A673 (cell line): ENCODE measurements around the gene UNG.

Experiments
- EZH2 ChIP-seq: fragments of 200-600 bp; sonication (generic); IDR thresholded peaks from 2 replicates; pipeline ENCODE4 v1.6.1; 2017; ENCODE audit warnings: borderline replicate concordance, low read depth, mild to moderate bottlenecking, mixed read lengths, antibody characterized with exemption, low read length; ENCODE audit not compliant: poor library complexity, severe bottlenecking
- TF ChIP-seq, protein P1 (sequence below): fragments of 300-800, 200-600 bp; sonication (generic); conservative IDR thresholded peaks from 2 replicates; pipeline ENCODE4 v1.5.1; 2017; ENCODE audit warnings: low read depth, mild to moderate bottlenecking, antibody characterized with exemption, low read length, moderate library complexity, mixed read lengths

GRCh38 chr12:109105176-109105575, 7.8 kb downstream of the UNG start:
- TF ChIP-seq, protein P1, sequence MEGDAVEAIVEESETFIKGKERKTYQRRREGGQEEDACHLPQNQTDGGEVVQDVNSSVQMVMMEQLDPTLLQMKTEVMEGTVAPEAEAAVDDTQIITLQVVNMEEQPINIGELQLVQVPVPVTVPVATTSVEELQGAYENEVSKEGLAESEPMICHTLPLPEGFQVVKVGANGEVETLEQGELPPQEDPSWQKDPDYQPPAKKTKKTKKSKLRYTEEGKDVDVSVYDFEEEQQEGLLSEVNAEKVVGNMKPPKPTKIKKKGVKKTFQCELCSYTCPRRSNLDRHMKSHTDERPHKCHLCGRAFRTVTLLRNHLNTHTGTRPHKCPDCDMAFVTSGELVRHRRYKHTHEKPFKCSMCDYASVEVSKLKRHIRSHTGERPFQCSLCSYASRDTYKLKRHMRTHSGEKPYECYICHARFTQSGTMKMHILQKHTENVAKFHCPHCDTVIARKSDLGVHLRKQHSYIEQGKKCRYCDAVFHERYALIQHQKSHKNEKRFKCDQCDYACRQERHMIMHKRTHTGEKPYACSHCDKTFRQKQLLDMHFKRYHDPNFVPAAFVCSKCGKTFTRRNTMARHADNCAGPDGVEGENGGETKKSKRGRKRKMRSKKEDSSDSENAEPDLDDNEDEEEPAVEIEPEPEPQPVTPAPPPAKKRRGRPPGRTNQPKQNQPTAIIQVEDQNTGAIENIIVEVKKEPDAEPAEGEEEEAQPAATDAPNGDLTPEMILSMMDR, result no peak
- TF ChIP-seq EZH2, result no peak
